Activated naive CD4-positive, alpha-beta T cell treated with anti-CD3 and anti-CD28 coated beads for 36 hours (primary cell): Measurements from ENCODE around the gene ABLIM2. TPM values are rescaled to one million over a fixed set of nuclear protein-coding genes. Genes with fewer than 3 reads are reported as not detected.

Source experiments
- CTCF ChIA-PET: fragments of 350-600 bp; sonication (Branson Sonifier 250); formaldehyde crosslinking; loops from one replicate; lab custom pipeline; 2021; ENCODE audit warnings: antibody characterized with exemption; lab: Charles Lee
- DNase-seq: peaks from one replicate; pipeline ENCODE4 v3.0.0-alpha.2; 2020
- H3K27ac Mint-ChIP-seq: one replicate; pipeline ENCODE4 v1.8.0; 2021; ENCODE audit warnings: mild to moderate bottlenecking, mixed read lengths
- H3K27me3 Mint-ChIP-seq: one replicate; pipeline ENCODE4 v1.8.0; 2021; ENCODE audit warnings: low read depth, mixed read lengths
- H3K36me3 Mint-ChIP-seq: one replicate; pipeline ENCODE4 v1.8.0; 2021; ENCODE audit warnings: low read depth, mixed read lengths
- H3K4me1 Mint-ChIP-seq: one replicate; pipeline ENCODE4 v1.8.0; 2021; ENCODE audit warnings: low read depth, mixed read lengths
- H3K4me3 Mint-ChIP-seq: one replicate; pipeline ENCODE4 v1.8.0; 2021; ENCODE audit warnings: mild to moderate bottlenecking, moderate library complexity, mixed read lengths
- H3K9me3 Mint-ChIP-seq: one replicate; pipeline ENCODE4 v1.8.0; 2021; ENCODE audit warnings: mixed read lengths
- intact Hi-C: fragments of 100-400 bp; cut with micrococcal nuclease; formaldehyde crosslinking; loops from one replicate; pipeline ENCODE4 v1.15.1; 2023
- total RNA-seq, 2 experiments: library from RNA; stranded (reverse); gene quantifications; one replicate each; pipeline ENCODE4 v1.2.3, GENCODE V29; 2021

Gene ABLIM2
- total RNA-seq, 2 experiments from 2014 or later: 0.22 to 0.24 TPM

DNA sequence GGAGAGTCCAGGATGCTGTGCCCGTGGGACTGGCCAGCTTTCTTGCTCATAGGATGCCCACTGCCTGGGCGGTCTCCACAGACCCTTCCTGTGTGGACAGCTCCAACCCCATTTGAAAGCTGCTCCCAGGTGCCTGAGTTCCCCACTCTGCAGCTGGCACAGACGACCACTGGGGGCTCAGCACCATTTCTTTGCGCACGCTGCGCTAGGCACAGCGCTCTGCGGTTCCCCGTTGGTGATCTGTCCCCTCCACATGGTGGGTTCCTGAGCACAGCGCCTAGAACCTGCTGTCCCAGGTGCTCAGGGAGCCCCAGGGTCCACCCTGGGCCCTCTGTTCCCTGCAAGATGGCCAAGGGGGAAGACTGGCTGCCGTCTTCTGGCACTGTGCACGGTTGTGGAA lies 173.5 kb downstream of the ABLIM2 start:
- DNase-seq: no peak
- Mint-ChIP-seq H3K9me3 (no peaks in the 10 kb centered on the region), H3K4me3 (no peak overlapping the region), H3K36me3 (no peaks in the 10 kb centered on the region), H3K27me3 (peaks cover 5% of the 10 kb centered on the region), H3K4me1 (peaks cover 7% of the 10 kb centered on the region), H3K27ac (no peak overlapping the region)
- intact Hi-C loops: no loop called here
- CTCF ChIA-PET: interaction anchor here (1.1 to 9.5 kb wide), 2 partner anchors 58 to 181 kb away, joined by 3 to 180 read pairs; no protein-coding TSS in a partner anchor

- H3K27me3 Mint-ChIP-seq: peaks cover 5% of the 10 kb centered on the region
- intact Hi-C loops: no loop called here
Measured at GRCh38 chr4:7984286-7984925, 174.2 kb downstream of the ABLIM2 start.

DNA sequence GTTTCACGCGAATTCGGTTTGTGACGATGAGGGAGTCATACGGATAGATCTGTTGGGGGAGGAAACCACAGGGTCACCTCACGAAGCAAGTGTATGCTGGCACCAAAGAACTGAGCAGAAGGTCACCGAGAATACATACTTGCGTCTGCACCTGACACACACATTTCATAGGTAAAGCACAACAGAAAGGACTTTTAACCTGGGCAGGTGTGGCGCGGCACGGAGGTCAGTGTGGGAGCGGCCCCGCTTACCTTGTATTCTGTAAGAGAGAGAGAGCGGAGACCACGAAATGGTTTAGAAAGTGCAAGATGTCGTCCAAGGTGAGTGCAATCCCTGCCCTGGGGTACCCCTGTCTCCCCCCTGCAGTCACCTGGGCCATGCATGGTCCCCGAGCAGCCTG lies 175.3 kb downstream of the ABLIM2 start:
- peaks cover 5% of the 10 kb centered on the region for H3K27me3 Mint-ChIP-seq
- H3K4me3 Mint-ChIP-seq: no peak overlapping the region
- no peak for DNase-seq
- no peaks in the 10 kb centered on the region for H3K9me3 Mint-ChIP-seq
- H3K4me1 Mint-ChIP-seq: peaks cover 7% of the 10 kb centered on the region
- no peaks in the 10 kb centered on the region for H3K36me3 Mint-ChIP-seq
- no peak overlapping the region for H3K27ac Mint-ChIP-seq
- CTCF ChIA-PET: interaction anchor here (1.3 to 9.5 kb wide), 2 partner anchors 44 to 179 kb away, joined by 3 to 180 read pairs; partner anchors contain the start of gene AFAP1
- intact Hi-C loops: no loop called here

More at GRCh38 chr4:7984286-7984925, 174.2 kb downstream of the ABLIM2 start:
- Mint-ChIP-seq H3K36me3 (no peaks in the 10 kb centered on the region), H3K4me1 (peaks cover 7% of the 10 kb centered on the region), H3K9me3 (no peaks in the 10 kb centered on the region), H3K27ac (no peak overlapping the region), H3K4me3 (no peak overlapping the region)
- CTCF ChIA-PET: interaction anchor here (1.1 to 9.5 kb wide), 2 partner anchors 57 to 181 kb away, joined by 3 to 180 read pairs; no protein-coding TSS in a partner anchor
- DNase-seq: no peak

- no peak for DNase-seq
- Mint-ChIP-seq H3K4me1 (peaks cover 7% of the 10 kb centered on the region), H3K27me3 (peaks cover 5% of the 10 kb centered on the region), H3K4me3 (no peak overlapping the region), H3K9me3 (no peaks in the 10 kb centered on the region), H3K36me3 (no peaks in the 10 kb centered on the region), H3K27ac (no peak overlapping the region)
- intact Hi-C loops: no loop called here
- CTCF ChIA-PET: interaction anchor here (0.5 to 9.5 kb wide), 6 partner anchors 43 to 1201 kb away, joined by 3 to 180 read pairs (median 4); partner anchors contain the start of gene AFAP1
Measured at GRCh38 chr4:7981738-7982394, 176.7 kb downstream of the ABLIM2 start.

DNA sequence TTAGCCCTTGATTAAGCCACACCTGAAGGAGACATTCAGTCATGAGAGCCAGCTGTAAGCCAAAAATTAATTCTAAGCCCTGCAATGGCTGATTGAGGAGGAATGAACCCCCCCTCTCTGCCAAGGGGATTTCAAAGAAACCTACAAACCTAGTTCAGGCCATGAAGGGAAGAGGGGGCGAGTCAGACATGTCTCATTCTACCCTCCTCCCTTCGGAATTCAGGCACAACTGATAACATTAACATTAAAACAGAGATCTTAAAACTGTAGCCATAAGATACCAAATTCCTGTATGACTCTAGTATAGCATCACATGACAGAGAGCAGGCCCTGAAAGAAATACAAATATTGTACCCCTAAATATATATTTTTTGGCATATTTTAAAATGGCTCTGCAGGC lies 178.6 kb downstream of the ABLIM2 start:
- H3K27ac Mint-ChIP-seq: no peak overlapping the region
- no peaks in the 10 kb centered on the region for H3K36me3 Mint-ChIP-seq
- CTCF ChIA-PET: interaction anchor here (0.7 to 1.2 kb wide), 2 partner anchors 175 to 178 kb away, joined by 3 to 6 read pairs; no protein-coding TSS in a partner anchor
- no peaks in the 10 kb centered on the region for H3K27me3 Mint-ChIP-seq
- no peaks in the 10 kb centered on the region for H3K9me3 Mint-ChIP-seq
- no peak for DNase-seq
- H3K4me3 Mint-ChIP-seq: no peak overlapping the region
- no peaks in the 10 kb centered on the region for H3K4me1 Mint-ChIP-seq
- intact Hi-C loops: no loop called here

DNA sequence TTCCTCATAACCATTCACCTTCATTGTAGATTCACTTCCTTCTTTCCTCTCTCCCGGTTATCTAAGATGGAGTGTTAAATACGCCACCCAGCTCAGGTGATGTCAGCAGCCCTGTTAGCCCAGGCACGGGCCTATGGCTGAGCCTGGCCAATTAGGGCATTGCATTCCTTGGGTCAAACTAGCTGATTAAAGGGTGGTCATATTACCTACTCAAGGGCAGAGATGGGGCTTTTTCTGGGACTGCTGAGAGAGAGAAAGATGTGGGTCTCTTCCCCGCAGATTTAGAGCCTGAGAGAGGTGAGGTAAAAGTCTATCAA lies 179.0 kb downstream of the ABLIM2 start:
- Mint-ChIP-seq H3K9me3 (no peaks in the 10 kb centered on the region), H3K4me1 (no peaks in the 10 kb centered on the region), H3K4me3 (no peak overlapping the region), H3K36me3 (no peaks in the 10 kb centered on the region), H3K27me3 (no peaks in the 10 kb centered on the region), H3K27ac (no peak overlapping the region)
- no peak for DNase-seq
- intact Hi-C loops: no loop called here
- CTCF ChIA-PET: interaction anchor here (0.7 to 1.2 kb wide), 2 partner anchors 175 to 177 kb away, joined by 3 to 6 read pairs; no protein-coding TSS in a partner anchor

DNA sequence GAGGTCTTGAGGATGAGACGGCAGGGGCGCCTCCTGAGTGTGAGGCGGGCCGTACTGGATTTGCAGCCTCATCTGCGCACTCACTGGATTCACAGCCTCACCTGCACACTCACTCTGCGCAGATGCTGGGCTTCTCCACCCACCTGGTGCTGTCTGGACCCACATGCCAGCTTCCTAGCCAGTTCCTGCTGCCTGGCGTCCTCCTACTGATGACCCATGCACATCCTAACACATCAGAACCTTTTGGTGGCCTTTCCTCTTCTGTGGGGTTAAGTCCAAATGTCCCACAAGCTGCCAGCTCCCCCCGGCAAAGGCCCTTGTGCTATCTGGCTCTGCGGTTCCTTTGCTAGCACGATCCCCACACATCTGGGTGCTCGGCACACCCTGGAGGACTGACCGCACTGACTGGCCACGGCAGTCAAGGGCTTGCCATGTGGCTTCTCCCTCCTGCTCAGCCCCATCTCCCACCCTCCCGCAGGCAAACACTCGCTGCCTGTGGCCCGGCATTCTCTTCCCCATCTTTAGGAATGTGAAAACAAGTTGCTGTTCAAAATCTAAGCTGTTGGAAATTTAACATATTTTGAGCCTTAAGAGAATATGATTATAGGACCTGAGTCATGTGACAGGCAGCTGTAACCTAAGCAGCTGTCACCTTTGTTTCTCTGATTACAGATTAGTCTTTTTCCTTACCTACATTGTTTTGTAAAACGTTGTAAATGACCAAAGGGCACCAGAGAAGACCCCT lies 179.5 kb downstream of the ABLIM2 start:
- H3K4me1 Mint-ChIP-seq: no peaks in the 10 kb centered on the region
- no peak overlapping the region for H3K4me3 Mint-ChIP-seq
- CTCF ChIA-PET: interaction anchor here (0.7 to 1.5 kb wide), 4 partner anchors 9 to 177 kb away, joined by 3 to 4 read pairs (median 3); no protein-coding TSS in a partner anchor
- DNase-seq: no peak
- H3K9me3 Mint-ChIP-seq: no peaks in the 10 kb centered on the region
- no peaks in the 10 kb centered on the region for H3K36me3 Mint-ChIP-seq
- H3K27me3 Mint-ChIP-seq: no peaks in the 10 kb centered on the region
- H3K27ac Mint-ChIP-seq: no peak overlapping the region
- intact Hi-C loops: no loop called here

DNA sequence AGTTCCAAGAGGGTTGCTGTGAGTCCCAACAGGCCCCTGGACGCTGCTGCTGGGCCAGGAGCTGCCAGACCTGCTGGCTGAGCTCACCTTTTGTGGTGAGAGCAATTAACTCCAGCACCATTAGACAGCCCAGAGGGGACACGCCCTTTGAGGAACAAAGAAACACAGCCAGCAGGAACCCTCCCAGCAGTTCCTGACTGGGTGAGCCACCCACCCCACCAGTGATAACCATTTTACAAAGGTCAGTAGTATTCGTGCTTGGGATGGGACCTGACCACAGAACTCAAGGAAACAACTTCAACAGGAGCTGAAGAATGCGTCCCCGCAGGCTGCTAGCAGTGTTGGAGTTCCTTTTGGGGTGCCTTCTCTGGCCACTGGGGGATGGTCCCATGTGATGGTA lies 180.1 kb downstream of the ABLIM2 start:
- no peak for DNase-seq
- H3K4me1 Mint-ChIP-seq: peaks cover 3% of the 10 kb centered on the region
- no peaks in the 10 kb centered on the region for H3K9me3 Mint-ChIP-seq
- H3K27ac Mint-ChIP-seq: no peak overlapping the region
- CTCF ChIA-PET: interaction anchor here (1.0 to 1.5 kb wide), 3 partner anchors 9 to 176 kb away, joined by 3 to 4 read pairs (median 3); no protein-coding TSS in a partner anchor
- H3K4me3 Mint-ChIP-seq: no peak overlapping the region
- H3K27me3 Mint-ChIP-seq: no peaks in the 10 kb centered on the region
- no peaks in the 10 kb centered on the region for H3K36me3 Mint-ChIP-seq
- intact Hi-C loops: no loop called here

DNA sequence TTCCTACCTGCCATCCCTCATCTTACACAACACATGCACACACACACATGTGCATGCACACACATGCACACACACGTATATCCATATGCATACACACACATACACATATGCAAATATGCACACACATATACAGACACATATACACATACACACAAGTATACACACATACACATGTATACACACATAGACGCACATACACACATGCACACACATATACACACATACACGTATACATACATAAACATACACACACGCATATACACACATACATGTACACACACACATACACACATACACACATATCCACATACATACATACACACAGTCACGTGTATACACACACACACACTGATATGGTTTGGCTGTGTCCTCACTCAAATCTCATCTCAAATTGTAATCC lies 182.0 kb downstream of the ABLIM2 start:
- intact Hi-C loops: no loop called here
- no peaks in the 10 kb centered on the region for H3K9me3 Mint-ChIP-seq
- DNase-seq: no peak
- no peak overlapping the region for H3K27ac Mint-ChIP-seq
- H3K4me3 Mint-ChIP-seq: no peak overlapping the region
- peaks cover 19% of the 10 kb centered on the region for H3K4me1 Mint-ChIP-seq
- peaks cover 8% of the 10 kb centered on the region for H3K36me3 Mint-ChIP-seq
- CTCF ChIA-PET: no interaction called here
- H3K27me3 Mint-ChIP-seq: no peaks in the 10 kb centered on the region

DNA sequence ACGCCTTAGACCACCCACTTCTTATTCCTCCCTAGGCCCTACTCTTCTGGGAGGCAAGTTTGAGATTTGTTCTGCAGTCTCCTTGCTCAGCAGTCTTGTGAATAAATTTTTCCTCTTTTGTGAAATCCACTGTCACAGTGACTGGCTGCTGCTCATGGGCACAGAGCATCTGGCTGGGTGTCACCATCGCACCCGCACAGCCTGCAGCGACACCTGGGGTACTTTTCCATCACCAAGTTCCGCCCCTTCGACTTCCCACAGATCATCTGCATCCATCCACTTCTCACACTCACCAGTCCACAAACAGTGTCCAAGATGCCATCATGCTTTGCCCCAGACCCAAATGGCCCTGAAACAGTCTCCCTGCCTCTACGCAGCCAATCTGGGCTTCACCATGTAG lies 182.6 kb downstream of the ABLIM2 start:
- no peak for DNase-seq
- Mint-ChIP-seq H3K4me3 (no peak overlapping the region), H3K27ac (no peak overlapping the region), H3K27me3 (no peaks in the 10 kb centered on the region), H3K4me1 (peaks cover 25% of the 10 kb centered on the region), H3K9me3 (no peaks in the 10 kb centered on the region), H3K36me3 (peaks cover 8% of the 10 kb centered on the region)
- intact Hi-C loops: no loop called here
- CTCF ChIA-PET: interaction anchor here (1.1 to 1.4 kb wide), 3 partner anchors 11 to 174 kb away, joined by 3 to 4 read pairs (median 4); no protein-coding TSS in a partner anchor

GRCh38 chr4:7974425-7974824 lies 184.2 kb downstream of the ABLIM2 start:
- CTCF ChIA-PET: no interaction called here
- peaks cover 11% of the 10 kb centered on the region for H3K36me3 Mint-ChIP-seq
- H3K4me1 Mint-ChIP-seq: peaks cover 38% of the 10 kb centered on the region
- no peak overlapping the region for H3K27ac Mint-ChIP-seq
- intact Hi-C loops: no loop called here
- no peaks in the 10 kb centered on the region for H3K9me3 Mint-ChIP-seq
- DNase-seq: no peak
- H3K4me3 Mint-ChIP-seq: no peak overlapping the region
- H3K27me3 Mint-ChIP-seq: no peaks in the 10 kb centered on the region

- Mint-ChIP-seq H3K36me3 (peaks cover 11% of the 10 kb centered on the region), H3K27ac (peak overlapping the region; percentile 39), H3K27me3 (no peaks in the 10 kb centered on the region), H3K9me3 (no peaks in the 10 kb centered on the region), H3K4me3 (no peak overlapping the region), H3K4me1 (peaks cover 43% of the 10 kb centered on the region)
- intact Hi-C loops: no loop called here
- CTCF ChIA-PET: interaction anchor here (1.8 kb wide), 1 partner anchor 13 kb away, joined by 6 read pairs; no protein-coding TSS in a partner anchor
- peak; percentile 34 for DNase-seq
Measured at GRCh38 chr4:7973545-7973981, 185.1 kb downstream of the ABLIM2 start.
